ENCODE results near the gene ALDH7A1. TPM values are rescaled to one million over a fixed set of nuclear protein-coding genes. Genes with fewer than 3 reads are reported as not detected.
A peak's percentile ranks its signal among the peaks of the same experiment; 100 is the strongest.
"Not testable (repeated sequence)": the region's sequence is repeated elsewhere in the genome, so short reads cannot be mapped to it uniquely, and the experiment has no call there.

ALDH7A1 gene
- polyA plus RNA-seq, 3 donors from 2014 or later: 1.3 to 1.4 TPM; not detected in 1

- no peak for DNase-seq
- peak overlapping the region in 2 of 6 donors; percentile 12 to 49 for H3K27ac Mint-ChIP-seq
- peaks cover 8 to 32% (median 15%) of the 10 kb centered on the region in 3 donors for H3K36me3 Mint-ChIP-seq
- H3K4me1 Mint-ChIP-seq: peaks cover 36 to 58% of the 10 kb centered on the region in 2 donors
- no peak overlapping the region for H3K4me3 Mint-ChIP-seq
- H3K27me3 Mint-ChIP-seq (ENCODE audit: low read depth in 3 of 3): no peaks in the 10 kb centered on the region
- H3K9me3 Mint-ChIP-seq: no peaks in the 10 kb centered on the region
These were observed 15.1 kb upstream of the ALDH7A1 start for GRCh38 chr5:126610160-126610559.

GRCh38 chr5:126605525-126605924 is 10.5 kb upstream of the ALDH7A1 start:
- Mint-ChIP-seq H3K27me3 (ENCODE audit: low read depth in 3 of 3) (peaks cover 1 to 4% (median 2%) of the 10 kb centered on the region in 3 donors), H3K27ac (peak overlapping the region in 1 of 6 donors; percentile 75), H3K36me3 (peaks cover 14 to 35% (median 15%) of the 10 kb centered on the region in 3 donors), H3K4me1 (peaks cover 46 to 66% of the 10 kb centered on the region in 2 donors), H3K9me3 (no peaks in the 10 kb centered on the region), H3K4me3 (peak overlapping the region in 2 of 5 donors; percentile 6 to 21)
- no peak for DNase-seq

GRCh38 chr5:126603402-126603991 is 8.5 kb upstream of the ALDH7A1 start:
- H3K27ac Mint-ChIP-seq: peak overlapping the region in 3 of 6 donors; percentile 26 to 57 (median 51)
- H3K9me3 Mint-ChIP-seq: no peaks in the 10 kb centered on the region
- H3K4me1 Mint-ChIP-seq: peaks cover 44 to 64% of the 10 kb centered on the region in 2 donors
- peak overlapping the region in 2 of 5 donors; percentile 29 to 47 for H3K4me3 Mint-ChIP-seq
- H3K27me3 Mint-ChIP-seq (ENCODE audit: low read depth in 3 of 3): peaks cover 1 to 6% (median 3%) of the 10 kb centered on the region in 3 donors
- peaks cover 9 to 28% (median 10%) of the 10 kb centered on the region in 3 donors for H3K36me3 Mint-ChIP-seq
- DNase-seq: no peak

- Mint-ChIP-seq H3K36me3 (peaks cover 8 to 12% (median 9%) of the 10 kb centered on the region in 3 donors), H3K27ac (peak within 1 kb of the TSS; percentile 86 to 98 (median 96)), H3K9me3 (no peaks in the 10 kb centered on the region), H3K4me1 (peaks cover 31 to 42% of the 10 kb centered on the region in 2 donors), H3K4me3 (peak within 1 kb of the TSS; percentile 97 to 100 (median 98)), H3K27me3 (ENCODE audit: low read depth in 3 of 3) (peaks cover 1 to 6% (median 3%) of the 10 kb centered on the region in 3 donors)
- peak; percentile 73 to 76 (median 74) for DNase-seq
These were observed 5.9 kb upstream of the ALDH7A1 start, which contains the start of gene PHAX for GRCh38 chr5:126600631-126601511. TSS of gene PHAX (plus strand) at chr5:126600947. CDS start at chr5:126600963, 16 bp downstream.

- not testable (repeated sequence) for DNase-seq; H3K9me3 Mint-ChIP-seq; H3K27me3 Mint-ChIP-seq (ENCODE audit: low read depth in 3 of 3); H3K36me3 Mint-ChIP-seq
- Mint-ChIP-seq H3K4me1 (peaks cover 28 to 39% of the 10 kb centered on the region in 2 donors), H3K4me3 (peak overlapping the region; percentile 96 to 100 (median 98)), H3K27ac (peak overlapping the region; percentile 58 to 98 (median 86))
These were observed 5.1 kb upstream of the ALDH7A1 start for GRCh38 chr5:126599971-126600630.

GRCh38 chr5:126599499-126599898 is 4.5 kb upstream of the ALDH7A1 start:
- DNase-seq: no peak
- H3K9me3 Mint-ChIP-seq: no peaks in the 10 kb centered on the region
- peaks cover 1 to 11% (median 6%) of the 10 kb centered on the region in 3 donors for H3K27me3 Mint-ChIP-seq (ENCODE audit: low read depth in 3 of 3)
- peak overlapping the region in 3 of 5 donors; percentile 23 to 98 (median 97) for H3K4me3 Mint-ChIP-seq
- peaks cover 6% of the 10 kb centered on the region in 3 donors for H3K36me3 Mint-ChIP-seq
- H3K27ac Mint-ChIP-seq: no peak overlapping the region
- H3K4me1 Mint-ChIP-seq: peaks cover 32 to 43% of the 10 kb centered on the region in 2 donors

GRCh38 chr5:126597156-126597555 is 2.1 kb upstream of the ALDH7A1 start:
- H3K27me3 Mint-ChIP-seq (ENCODE audit: low read depth in 3 of 3): peaks cover 5 to 24% (median 14%) of the 10 kb centered on the region in 3 donors
- H3K36me3 Mint-ChIP-seq: no peaks in the 10 kb centered on the region
- H3K27ac Mint-ChIP-seq: no peak overlapping the region
- H3K4me3 Mint-ChIP-seq: peak overlapping the region in 1 of 5 donors; percentile 50
- no peak for DNase-seq
- peaks cover 24 to 38% of the 10 kb centered on the region in 2 donors for H3K4me1 Mint-ChIP-seq
- no peaks in the 10 kb centered on the region for H3K9me3 Mint-ChIP-seq

GRCh38 chr5:126595486-126596083 is 566 bp upstream of the ALDH7A1 start:
- Mint-ChIP-seq H3K4me1 (peaks cover 15 to 26% of the 10 kb centered on the region in 2 donors), H3K36me3 (no peaks in the 10 kb centered on the region), H3K27me3 (ENCODE audit: low read depth in 3 of 3) (peaks cover 4 to 22% (median 11%) of the 10 kb centered on the region in 3 donors), H3K27ac (no peak overlapping the region), H3K9me3 (no peaks in the 10 kb centered on the region), H3K4me3 (peak overlapping the region; percentile 76 to 85 (median 80))
- DNase-seq: no peak

- Mint-ChIP-seq H3K27me3 (ENCODE audit: low read depth in 3 of 3) (peaks cover 7 to 20% (median 8%) of the 10 kb centered on the region in 3 donors), H3K27ac (no peak overlapping the region), H3K4me3 (no peak overlapping the region), H3K4me1 (peaks cover 12 to 21% of the 10 kb centered on the region in 2 donors), H3K36me3 (no peaks in the 10 kb centered on the region), H3K9me3 (no peaks in the 10 kb centered on the region)
- no peak for DNase-seq
These were observed 3.5 kb downstream of the ALDH7A1 start for GRCh38 chr5:126591549-126591948.

GRCh38 chr5:126589536-126590297 is 5.3 kb downstream of the ALDH7A1 start:
- H3K27ac Mint-ChIP-seq: no peak overlapping the region
- peaks cover 7 to 15% (median 8%) of the 10 kb centered on the region in 3 donors for H3K27me3 Mint-ChIP-seq (ENCODE audit: low read depth in 3 of 3)
- no peak overlapping the region for H3K4me3 Mint-ChIP-seq
- no peaks in the 10 kb centered on the region for H3K36me3 Mint-ChIP-seq
- H3K4me1 Mint-ChIP-seq: peaks cover 6 to 14% of the 10 kb centered on the region in 2 donors
- no peaks in the 10 kb centered on the region for H3K9me3 Mint-ChIP-seq
- DNase-seq: no peak

- Mint-ChIP-seq H3K9me3 (no peaks in the 10 kb centered on the region), H3K27ac (no peak overlapping the region), H3K4me1 (no peaks in the 10 kb centered on the region), H3K4me3 (no peak overlapping the region), H3K27me3 (ENCODE audit: low read depth in 3 of 3) (peaks cover 0 to 4% (median 4%) of the 10 kb centered on the region in 3 donors), H3K36me3 (no peaks in the 10 kb centered on the region)
- no peak for DNase-seq
These were observed 7.2 kb downstream of the ALDH7A1 start for GRCh38 chr5:126587551-126588390.

- Mint-ChIP-seq H3K36me3 (no peaks in the 10 kb centered on the region), H3K9me3 (no peaks in the 10 kb centered on the region), H3K27me3 (ENCODE audit: low read depth in 3 of 3) (peaks cover 0 to 5% (median 2%) of the 10 kb centered on the region in 3 donors), H3K4me3 (no peak overlapping the region), H3K27ac (no peak overlapping the region), H3K4me1 (no peaks in the 10 kb centered on the region)
- DNase-seq: no peak
These were observed 11.3 kb downstream of the ALDH7A1 start for GRCh38 chr5:126583761-126584160.

Measured in immature natural killer cell (primary cell).